Measurements from ENCODE around the gene FGB.

DNA sequence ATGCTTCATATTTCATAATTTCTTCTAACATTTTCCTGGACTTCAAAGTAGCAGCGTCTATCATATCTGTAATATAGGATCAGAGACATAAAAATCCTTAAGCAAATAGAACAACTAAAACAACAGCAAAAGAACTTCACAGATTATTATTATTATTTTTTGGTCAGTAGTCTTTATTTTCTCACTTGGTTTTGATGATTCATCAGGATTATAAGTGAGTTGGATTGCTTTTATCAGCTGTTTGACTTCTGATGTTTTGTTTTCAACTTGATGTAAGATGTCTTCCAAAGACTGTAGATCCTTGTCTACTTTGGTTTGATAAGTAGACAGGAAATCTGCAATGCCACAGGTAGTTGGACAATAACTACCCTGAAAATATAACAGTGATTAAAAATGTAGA is 49.0 kb downstream of the FGB start:
- TF ChIP-seq ZNF263 (CRISPR knock-in tag; IDR thresholded peaks at IDR 0.05; ENCODE audit: borderline replicate concordance) = no peak
- TF ChIP-seq, protein P1, sequence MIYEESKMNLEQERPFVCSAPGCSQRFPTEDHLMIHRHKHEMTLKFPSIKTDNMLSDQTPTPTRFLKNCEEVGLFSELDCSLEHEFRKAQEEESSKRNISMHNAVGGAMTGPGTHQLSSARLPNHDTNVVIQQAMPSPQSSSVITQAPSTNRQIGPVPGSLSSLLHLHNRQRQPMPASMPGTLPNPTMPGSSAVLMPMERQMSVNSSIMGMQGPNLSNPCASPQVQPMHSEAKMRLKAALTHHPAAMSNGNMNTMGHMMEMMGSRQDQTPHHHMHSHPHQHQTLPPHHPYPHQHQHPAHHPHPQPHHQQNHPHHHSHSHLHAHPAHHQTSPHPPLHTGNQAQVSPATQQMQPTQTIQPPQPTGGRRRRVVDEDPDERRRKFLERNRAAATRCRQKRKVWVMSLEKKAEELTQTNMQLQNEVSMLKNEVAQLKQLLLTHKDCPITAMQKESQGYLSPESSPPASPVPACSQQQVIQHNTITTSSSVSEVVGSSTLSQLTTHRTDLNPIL (CRISPR knock-in tag; IDR thresholded peaks at IDR 0.05) = no peak
- no peak for TF ChIP-seq CTCF (IDR thresholded peaks at IDR 0.05 in 2 of 3, conservative IDR thresholded peaks at IDR 0.05 in 1 of 3; ENCODE audit: insufficient read depth in 2 of 3, low read depth in 1 of 3, low read length in 3 of 3)
- TF ChIP-seq SMARCE1 (IDR thresholded peaks at IDR 0.05) = no peak
- no peak for TF ChIP-seq POLR2G (IDR thresholded peaks at IDR 0.05; ENCODE audit: low read depth, low read length)
- no peak for TF ChIP-seq POLR2AphosphoS5 (IDR thresholded peaks at IDR 0.05; ENCODE audit: control insufficient read depth, insufficient read depth, low read depth, low read length)
- TF ChIP-seq, protein P2, sequence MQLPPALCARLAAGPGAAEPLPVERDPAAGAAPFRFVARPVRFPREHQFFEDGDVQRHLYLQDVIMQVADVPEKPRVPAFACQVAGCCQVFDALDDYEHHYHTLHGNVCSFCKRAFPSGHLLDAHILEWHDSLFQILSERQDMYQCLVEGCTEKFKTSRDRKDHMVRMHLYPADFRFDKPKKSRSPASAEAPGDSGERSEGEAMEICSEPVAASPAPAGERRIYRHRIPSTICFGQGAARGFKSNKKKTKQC (CRISPR knock-in tag; IDR thresholded peaks at IDR 0.05) = no peak
- TF ChIP-seq KDM4B (IDR thresholded peaks at IDR 0.05; ENCODE audit: borderline replicate concordance in 2 of 2, low read depth in 1 of 2) = no peak
- no peak for TF ChIP-seq POLR2A (conservative IDR thresholded peaks at IDR 0.05)
- TF ChIP-seq ETS2 (tag; IDR thresholded peaks at IDR 0.05; ENCODE audit: borderline replicate concordance, poor library complexity, severe bottlenecking) = no peak
- TF ChIP-seq, protein P3, sequence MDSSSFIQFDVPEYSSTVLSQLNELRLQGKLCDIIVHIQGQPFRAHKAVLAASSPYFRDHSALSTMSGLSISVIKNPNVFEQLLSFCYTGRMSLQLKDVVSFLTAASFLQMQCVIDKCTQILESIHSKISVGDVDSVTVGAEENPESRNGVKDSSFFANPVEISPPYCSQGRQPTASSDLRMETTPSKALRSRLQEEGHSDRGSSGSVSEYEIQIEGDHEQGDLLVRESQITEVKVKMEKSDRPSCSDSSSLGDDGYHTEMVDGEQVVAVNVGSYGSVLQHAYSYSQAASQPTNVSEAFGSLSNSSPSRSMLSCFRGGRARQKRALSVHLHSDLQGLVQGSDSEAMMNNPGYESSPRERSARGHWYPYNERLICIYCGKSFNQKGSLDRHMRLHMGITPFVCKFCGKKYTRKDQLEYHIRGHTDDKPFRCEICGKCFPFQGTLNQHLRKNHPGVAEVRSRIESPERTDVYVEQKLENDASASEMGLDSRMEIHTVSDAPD (CRISPR knock-in tag; IDR thresholded peaks at IDR 0.05) = no peak

Measured in K562 (cell line).